Stimulated activated CD4-positive, alpha-beta T cell treated with anti-CD3 and anti-CD28 coated beads, Interleukin-1b, Interleukin-23, amount 100 ng/mL, for 1 hour (primary cell): ENCODE results near the gene SHC4.

Source experiments
- DNase-seq, 2 donors: peaks; one replicate each; pipeline ENCODE4 v3.0.0-alpha.2; 2020; ENCODE audit warnings: low read depth in 2 of 2

The SHC4 gene

GRCh38 chr15:48968066-48968465, 4.3 kb upstream of the SHC4 start:
- DNase-seq: no peak

DNA sequence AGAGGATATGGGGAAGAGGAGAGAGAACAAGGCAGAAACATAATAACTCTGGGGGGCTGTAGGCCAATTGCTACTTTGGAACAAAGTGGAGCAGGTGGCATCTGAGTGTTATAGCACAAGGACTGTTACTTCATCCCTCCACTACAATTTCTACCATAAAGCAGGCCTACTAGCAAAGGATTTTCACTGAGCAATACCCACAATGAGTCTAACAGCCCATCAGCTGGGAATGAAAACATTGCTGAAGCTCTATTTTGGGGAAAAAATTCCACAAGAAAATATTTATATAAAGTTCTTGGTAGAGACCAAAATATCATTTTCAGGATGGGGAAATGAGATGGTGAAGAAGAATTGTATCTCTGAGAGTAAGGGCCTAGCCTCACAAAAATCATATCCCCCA, 3.6 kb upstream of the SHC4 start:
- no peak for DNase-seq

GRCh38 chr15:48966595-48967301, 3.0 kb upstream of the SHC4 start:
- DNase-seq: no peak

DNA sequence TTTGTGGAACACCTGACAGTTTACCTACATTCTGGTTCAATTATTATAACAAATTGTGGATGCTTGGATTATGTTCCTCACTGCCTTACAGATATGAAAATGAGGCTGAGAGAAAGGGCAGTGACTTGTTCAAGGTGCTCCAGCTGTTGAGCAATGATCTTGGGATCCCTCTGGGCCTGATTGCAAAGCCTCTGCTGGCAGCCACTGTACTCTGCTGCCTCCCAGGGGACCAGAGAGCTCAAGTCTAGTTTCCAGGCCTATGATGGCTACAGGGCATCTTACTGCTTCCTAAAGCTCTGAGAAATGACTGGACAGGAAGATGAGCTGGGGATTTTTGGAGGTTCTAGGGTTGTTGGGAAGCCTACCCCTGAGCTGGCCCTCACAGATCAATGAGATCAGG, 2.3 kb upstream of the SHC4 start:
- no peak for DNase-seq

DNA sequence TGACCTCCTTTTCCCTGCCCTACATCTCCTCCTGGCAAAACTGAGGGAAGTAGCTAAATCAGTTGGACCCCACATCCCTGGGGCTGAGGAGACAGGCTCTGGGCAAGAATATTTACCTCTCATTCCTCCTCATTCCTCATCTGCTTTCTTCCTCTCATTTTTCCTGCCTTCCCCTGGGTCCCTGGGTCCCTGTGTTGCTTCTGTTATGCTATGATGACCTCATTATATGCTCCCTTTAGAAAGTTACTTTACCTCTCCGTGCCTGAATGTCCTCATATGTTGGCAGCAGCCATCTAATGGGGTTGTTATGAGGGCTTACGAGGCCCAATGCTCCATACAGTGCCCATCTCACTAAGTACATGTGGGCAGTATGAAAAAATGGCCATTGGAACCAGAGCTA, 1.2 kb upstream of the SHC4 start:
- DNase-seq: no peak

DNA sequence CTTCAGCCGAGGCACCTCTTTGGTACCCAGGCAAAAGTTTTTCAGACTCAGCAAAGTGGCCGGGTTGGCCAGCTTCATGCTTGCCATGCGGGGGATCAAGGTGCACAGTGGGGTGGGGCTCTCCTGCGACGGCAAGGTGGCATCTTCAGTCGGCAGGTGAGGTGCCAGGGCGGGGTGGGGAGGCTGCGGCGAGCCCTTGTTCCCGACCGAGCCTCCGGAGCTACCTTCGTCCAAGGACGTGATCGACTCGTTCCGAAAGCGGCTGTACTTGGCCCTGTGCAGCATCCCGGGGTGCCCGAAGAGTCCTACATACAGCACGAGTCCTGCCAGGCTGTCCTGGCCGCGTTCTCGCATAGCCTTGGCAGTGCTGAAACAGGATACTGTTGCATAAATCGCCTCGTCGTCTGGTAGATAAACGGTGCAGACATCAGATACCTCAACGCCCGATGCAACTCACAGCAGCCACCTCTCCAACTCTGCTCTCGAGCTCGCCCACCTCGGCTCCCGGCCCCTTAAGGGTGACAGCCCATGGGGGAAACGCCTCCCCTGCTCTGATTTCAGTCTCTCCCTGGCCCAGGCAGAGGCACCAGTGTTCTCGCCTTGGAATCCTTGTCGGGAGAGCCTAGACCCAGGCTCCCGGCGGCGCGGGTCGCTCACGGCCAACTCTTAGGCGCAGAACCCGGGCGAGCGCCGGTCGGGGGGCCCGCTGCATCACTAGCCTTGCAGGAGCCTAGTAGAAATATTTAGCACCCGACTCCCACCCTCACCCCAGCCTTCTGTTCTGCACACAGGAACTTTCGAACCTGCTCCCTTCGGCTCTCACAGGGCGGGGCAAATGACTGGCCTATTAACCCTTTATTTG, 826 bp downstream of the SHC4 start:
- no peak for DNase-seq

GRCh38 chr15:48955967-48956366, 7.8 kb downstream of the SHC4 start:
- no peak for DNase-seq

GRCh38 chr15:48955370-48955769, 8.3 kb downstream of the SHC4 start:
- no peak for DNase-seq

GRCh38 chr15:48954538-48954937, 9.2 kb downstream of the SHC4 start:
- no peak for DNase-seq

DNA sequence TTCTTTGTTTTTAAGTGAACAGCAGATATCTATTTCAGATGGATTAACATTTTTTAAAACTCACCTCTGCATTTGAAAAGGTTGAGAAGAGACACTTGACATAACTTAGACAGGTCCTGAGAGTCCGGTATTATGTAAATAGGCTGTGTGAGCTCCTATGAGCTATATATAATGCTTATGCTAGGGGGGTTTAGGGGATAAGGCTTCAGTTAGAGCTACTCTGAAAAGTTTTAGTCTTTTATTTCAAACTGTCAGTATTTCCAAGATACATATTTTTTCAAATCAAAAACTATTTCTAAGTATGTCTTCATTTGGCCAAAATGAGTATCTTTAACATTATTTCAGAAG, 16.9 kb downstream of the SHC4 start:
- DNase-seq: no peak

DNA sequence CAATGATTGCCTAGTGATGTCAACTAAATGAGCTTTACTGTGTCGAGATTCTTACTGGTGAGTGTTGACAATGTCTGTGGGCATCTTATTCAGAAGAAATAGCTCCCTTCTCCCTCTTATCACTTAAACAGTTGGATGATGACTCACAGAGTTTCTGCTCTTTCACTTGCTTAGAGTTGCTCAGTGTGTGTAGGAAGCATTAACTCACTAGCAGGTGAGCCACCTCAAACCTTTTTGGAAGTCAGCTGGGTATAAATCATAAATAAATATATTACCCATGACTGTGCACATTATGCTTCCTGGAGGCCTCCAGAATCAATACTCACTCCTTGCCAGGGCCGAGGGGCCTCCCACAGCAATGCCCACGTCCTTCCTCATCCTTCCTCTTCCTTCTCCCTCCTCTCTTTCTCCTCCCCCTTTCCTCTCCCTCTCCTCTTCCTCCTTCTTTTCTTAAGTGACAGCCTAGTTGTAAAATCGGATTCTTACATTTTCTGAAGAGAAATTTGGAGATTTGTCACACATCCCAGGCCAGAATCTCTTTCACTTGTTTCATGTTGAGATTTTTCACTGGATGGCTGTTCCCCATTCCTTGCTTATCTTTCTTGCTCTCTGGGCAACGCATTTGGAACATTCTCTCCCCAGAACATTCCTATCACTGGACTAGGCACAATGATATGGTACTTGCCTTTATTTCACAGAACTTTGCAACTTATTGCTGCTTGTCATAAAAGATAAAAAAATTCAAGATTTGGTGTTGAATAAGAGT, 17.5 kb downstream of the SHC4 start:
- no peak for DNase-seq

- no peak for DNase-seq
Measured at GRCh38 chr15:48945386-48945785, 18.3 kb downstream of the SHC4 start.

- DNase-seq: no peak
Measured at GRCh38 chr15:48941904-48942303, 21.8 kb downstream of the SHC4 start.

- no peak for DNase-seq
Measured at GRCh38 chr15:48940508-48940907, 23.2 kb downstream of the SHC4 start.

- no peak for DNase-seq
Measured at GRCh38 chr15:48939648-48940047, 24.1 kb downstream of the SHC4 start.

- DNase-seq: no peak
Measured at GRCh38 chr15:48937886-48938285, 25.8 kb downstream of the SHC4 start.

DNA sequence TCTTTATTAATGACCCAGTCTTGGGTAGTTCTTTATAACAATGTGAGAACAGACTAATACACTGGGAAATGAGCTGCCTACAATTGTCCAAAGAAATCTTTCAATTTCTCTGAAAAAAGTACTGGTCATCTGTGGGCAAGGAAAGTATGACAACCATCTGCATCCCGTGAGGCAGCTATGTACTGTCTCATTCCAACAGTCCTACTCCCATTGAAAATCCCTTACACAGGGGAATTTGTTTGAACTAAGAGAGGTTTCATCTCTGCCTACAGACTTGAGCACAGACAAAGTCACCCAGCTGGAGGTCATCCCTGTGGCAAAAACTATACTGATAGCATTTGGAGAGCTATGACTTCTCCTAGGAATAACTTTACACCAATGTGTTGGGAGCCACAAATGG, 27.1 kb downstream of the SHC4 start:
- DNase-seq: no peak

DNA sequence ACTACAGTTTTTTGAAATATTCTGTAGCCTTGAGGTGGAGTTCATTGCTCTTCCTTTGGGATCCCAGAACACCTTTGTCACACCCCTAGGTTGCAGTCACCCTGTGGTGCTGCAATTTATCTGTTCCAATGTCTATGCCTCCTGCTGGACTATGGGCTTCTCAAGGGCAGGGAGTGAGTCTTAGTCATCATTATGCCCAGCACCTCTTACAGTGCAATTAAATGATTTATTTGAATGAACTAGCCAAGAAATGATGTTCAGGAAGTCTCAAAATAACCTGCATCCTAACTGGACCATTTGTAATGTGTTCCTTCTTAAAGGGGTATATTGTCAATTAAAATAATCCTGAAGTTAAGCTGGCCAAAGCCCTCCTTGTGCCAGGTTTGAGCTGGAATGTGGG, 28.5 kb downstream of the SHC4 start:
- no peak for DNase-seq

DNA sequence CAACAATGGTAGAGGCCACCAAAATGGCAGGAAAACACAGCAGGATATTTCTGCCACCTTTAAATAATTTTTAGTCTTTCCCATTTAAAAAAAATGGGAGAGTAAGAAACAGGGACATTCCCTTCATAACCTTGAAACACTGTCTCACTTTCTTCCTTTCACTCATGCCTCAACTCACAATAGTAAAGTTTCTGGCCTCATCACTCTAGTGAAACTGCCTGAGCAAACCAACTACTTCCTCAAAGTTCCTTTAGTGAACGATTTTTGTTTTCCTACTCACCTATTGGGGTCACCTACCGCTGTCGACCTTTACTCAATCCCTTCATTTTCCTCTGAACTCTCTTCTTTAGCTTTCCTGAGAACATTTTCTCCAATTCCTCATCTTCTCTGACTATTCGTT, 33.0 kb downstream of the SHC4 start:
- no peak for DNase-seq

DNA sequence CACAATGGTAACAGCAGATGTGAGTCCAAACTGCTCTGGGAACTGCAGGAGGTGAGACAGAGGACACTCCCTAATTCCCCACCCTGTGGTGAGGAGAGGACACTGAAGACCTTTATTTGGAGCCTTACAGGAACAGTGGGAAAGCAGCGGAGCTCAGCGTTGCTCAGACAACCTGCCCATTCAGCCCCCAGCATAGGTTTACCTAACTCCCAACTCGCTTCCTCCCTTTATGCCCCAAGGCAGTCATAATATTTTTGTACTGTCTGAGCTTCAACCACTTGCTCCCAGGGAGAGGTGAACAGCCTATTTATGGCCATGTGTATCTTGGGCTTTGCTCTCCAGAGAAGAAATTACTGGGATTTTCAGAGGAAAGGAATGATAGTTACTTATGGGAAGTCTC, 34.1 kb downstream of the SHC4 start:
- DNase-seq: no peak

DNA sequence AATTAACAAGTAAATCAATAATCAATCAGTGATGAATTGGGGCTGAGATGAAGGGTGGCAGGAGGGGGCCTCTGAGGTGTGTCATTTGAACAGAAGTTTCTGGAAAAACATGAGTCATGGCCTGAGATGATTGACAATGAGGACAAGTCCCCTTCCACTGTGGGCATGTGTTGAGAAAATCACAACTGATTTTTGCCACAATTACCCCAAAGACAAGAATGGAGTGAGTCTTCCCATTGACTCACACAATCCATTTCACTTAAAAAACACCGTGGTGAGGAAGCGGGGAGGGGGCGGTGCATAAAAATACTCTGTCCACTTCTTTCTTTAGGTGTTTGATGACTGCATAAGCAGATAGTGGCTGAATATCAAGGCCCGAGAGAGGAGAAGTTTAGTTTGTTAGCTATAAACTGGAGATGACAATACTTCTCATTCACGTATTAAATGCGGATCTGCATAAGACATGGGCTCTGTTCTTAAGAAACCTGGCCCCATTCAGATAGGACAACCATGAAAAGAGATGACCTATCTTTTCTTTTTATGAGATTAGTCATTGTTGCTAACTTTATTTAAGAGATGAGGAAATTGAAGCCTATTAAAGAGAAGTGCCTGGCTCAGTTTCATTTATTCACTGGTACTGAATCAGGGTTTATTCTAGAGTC, 34.7 kb downstream of the SHC4 start:
- DNase-seq: no peak

DNA sequence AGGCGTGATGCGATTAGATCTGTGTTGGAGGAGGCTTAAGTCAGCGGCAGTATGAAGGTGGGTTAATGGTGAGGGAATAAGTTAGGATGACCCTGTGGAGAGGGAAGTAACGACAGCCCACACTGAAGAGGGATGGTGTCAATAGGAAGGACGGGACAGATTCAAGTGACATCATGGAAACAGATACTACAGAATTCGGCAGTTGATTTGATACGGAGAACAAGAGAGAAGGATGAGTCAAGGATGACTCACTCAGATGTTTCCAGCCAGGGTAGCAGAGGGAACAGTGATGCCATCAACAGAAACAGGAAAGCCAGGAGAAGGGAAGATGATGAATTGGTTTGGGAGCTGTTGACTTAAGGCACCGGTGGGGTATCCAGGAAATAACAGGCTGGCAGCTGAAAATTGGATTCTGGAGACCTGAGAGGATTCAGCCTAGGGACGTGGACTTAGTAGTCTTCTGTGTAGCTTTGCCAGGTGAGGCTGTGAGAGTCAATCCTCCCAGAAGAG, 38.0 kb downstream of the SHC4 start:
- no peak for DNase-seq
